H1 (cell line): ENCODE measurements around the gene USP10. TPM values are rescaled to one million over a fixed set of nuclear protein-coding genes. Genes with fewer than 3 reads are reported as not detected.

ENCODE experiments used
- CTCF ChIA-PET: fragments of 300-600 bp; sonication (Branson Sonifier 250); formaldehyde crosslinking; loops from one replicate; lab custom pipeline; 2021; ENCODE audit not compliant: partially characterized antibody; lab: Charles Lee
- POLR2A ChIA-PET: fragments of 300-600 bp; sonication (Branson Sonifier 250); formaldehyde crosslinking; loops from one replicate; lab custom pipeline; 2021; ENCODE audit warnings: inconsistent platforms; ENCODE audit not compliant: partially characterized antibody; lab: Charles Lee
- DNase-seq, 2 experiments: peaks; one replicate each; pipeline versions ENCODE4 v3.0.0 to v3.0.0-alpha.2; 2010 to 2022; ENCODE audit warnings: low spot score in 2 of 2, low read depth in 1 of 2, mixed read lengths in 1 of 2
- FAIRE-seq: peaks from 2 replicates; lab custom pipeline; 2011; peaks lifted over from hg19 to GRCh38; lab: Jason Lieb, UNC
- H2AFZ ChIP-seq: 2 replicates; pipeline ENCODE4 v1.8.1; 2012; ENCODE audit warnings: low read length, inconsistent platforms
- H2AK5ac ChIP-seq: 2 replicates; pipeline ENCODE4 v1.6.1; 2013; ENCODE audit warnings: low read depth, low read length
- H2BK120ac ChIP-seq: replicated peaks from 2 replicates; pipeline ENCODE3; 2013; ENCODE audit warnings: low read depth, low read length, inconsistent platforms
- H2BK12ac ChIP-seq: 2 replicates; pipeline ENCODE4 v1.6.1; 2013; ENCODE audit warnings: low read depth, low read length
- H2BK15ac ChIP-seq: 2 replicates; pipeline ENCODE4 v1.6.1; 2013; ENCODE audit warnings: low read length
- H2BK20ac ChIP-seq: 2 replicates; pipeline ENCODE4 v1.6.1; 2013; ENCODE audit warnings: low read length
- H2BK5ac ChIP-seq: 2 replicates; pipeline ENCODE4 v1.6.1; 2013; ENCODE audit warnings: low read depth, low read length
- H3K14ac ChIP-seq: 2 replicates; pipeline ENCODE4 v1.6.1; 2013; ENCODE audit warnings: inconsistent platforms; ENCODE audit not compliant: insufficient read length
- H3K18ac ChIP-seq: 2 replicates; pipeline ENCODE4 v1.6.1; 2013; ENCODE audit warnings: low read length; ENCODE audit errors: extremely low read depth
- H3K23ac ChIP-seq: 2 replicates; pipeline ENCODE4 v1.6.1; 2013; ENCODE audit warnings: inconsistent platforms; ENCODE audit not compliant: insufficient read length
- H3K23me2 ChIP-seq: 2 replicates; pipeline ENCODE4 v1.6.1; 2013; ENCODE audit warnings: low read depth, low read length
- H3K27ac ChIP-seq: 2 replicates; pipeline ENCODE4 v1.6.1; 2011; ENCODE audit warnings: low read depth, low read length, inconsistent platforms
- H3K27me3 ChIP-seq, 4 experiments: replicated peaks in 1 of 4; 1 replicate in 1 of 4; 2 replicates in 3 of 4; pipeline versions ENCODE4 v1.6.1 to v1.8.1; 2011 to 2013; ENCODE audit warnings: low read length in 3 of 4, mild to moderate bottlenecking in 3 of 4, inconsistent platforms in 2 of 4, mixed read lengths in 2 of 4, moderate library complexity in 1 of 4; ENCODE audit not compliant: control insufficient read depth in 3 of 4, insufficient read depth in 3 of 4; ENCODE audit errors: extremely low read depth in 1 of 4
- H3K36me3 ChIP-seq, 4 experiments: 2 replicates each; pipeline versions ENCODE4 v1.6.1 to v1.8.1; 2011 to 2013; ENCODE audit warnings: mild to moderate bottlenecking in 4 of 4, low read length in 3 of 4, moderate library complexity in 2 of 4, control low read depth in 1 of 4, inconsistent platforms in 1 of 4; ENCODE audit not compliant: insufficient read depth in 4 of 4, control insufficient read depth in 2 of 4
- H3K4ac ChIP-seq: replicated peaks from 2 replicates; pipeline ENCODE3; 2013; ENCODE audit warnings: low read length, low read depth, mixed read lengths, inconsistent platforms; ENCODE audit not compliant: insufficient read length
- H3K4me1 ChIP-seq, 4 experiments: replicated peaks in 1 of 4; 1 replicate in 1 of 4; 2 replicates in 3 of 4; pipeline versions ENCODE4 v1.6.1 to v1.8.1; 2011 to 2013; ENCODE audit warnings: low read length in 3 of 4, inconsistent platforms in 2 of 4, mixed read lengths in 1 of 4; ENCODE audit not compliant: insufficient read depth in 4 of 4, control insufficient read depth in 3 of 4
- H3K4me2 ChIP-seq, 2 experiments: 2 replicates each; pipeline versions ENCODE4 v1.6.1 to v1.8.1; 2011 to 2013; ENCODE audit warnings: low read depth in 2 of 2, low read length in 2 of 2, control low read depth in 1 of 2, inconsistent platforms in 1 of 2, mild to moderate bottlenecking in 1 of 2; ENCODE audit not compliant: insufficient read depth in 1 of 2
- H3K4me3 ChIP-seq, 4 experiments: fragments of 200-600, 300-600 bp in 1 of 4; sonication (generic), shearing (Covaris generic), sonication (Bioruptor Twin) in 1 of 4; 2 replicates each; pipeline versions ENCODE4 v1.5.1 to v1.8.1; 2011 to 2016; ENCODE audit warnings: low read length in 4 of 4, low read depth in 3 of 4, control low read depth in 2 of 4, inconsistent platforms in 2 of 4, mild to moderate bottlenecking in 2 of 4, mixed read lengths in 1 of 4, moderate library complexity in 1 of 4; ENCODE audit not compliant: insufficient read depth in 2 of 4; ENCODE audit errors: extremely low read depth in 1 of 4
- H3K56ac ChIP-seq: replicated peaks from 2 replicates; pipeline ENCODE3; 2013; ENCODE audit warnings: low read depth, mild to moderate bottlenecking, mixed read lengths, low read length, inconsistent platforms; ENCODE audit not compliant: insufficient read length
- H3K79me1 ChIP-seq: 2 replicates; pipeline ENCODE4 v1.6.1; 2013; ENCODE audit warnings: low read depth, low read length, control low read depth
- H3K79me2 ChIP-seq, 2 experiments: 2 replicates each; pipeline versions ENCODE4 v1.6.1 to v1.8.1; 2012 to 2013; ENCODE audit warnings: low read length in 2 of 2, mild to moderate bottlenecking in 2 of 2, inconsistent platforms in 1 of 2; ENCODE audit not compliant: insufficient read depth in 2 of 2, control insufficient read depth in 1 of 2
- H3K9ac ChIP-seq, 4 experiments: replicated peaks in 1 of 4; 1 replicate in 1 of 4; 2 replicates in 3 of 4; pipeline versions ENCODE4 v1.6.1 to v1.8.1; 2011 to 2013; ENCODE audit warnings: low read depth in 3 of 4, low read length in 3 of 4, control low read depth in 2 of 4, mild to moderate bottlenecking in 2 of 4, moderate library complexity in 2 of 4, inconsistent platforms in 1 of 4; ENCODE audit errors: extremely low read depth in 1 of 4
- H3K9me3 ChIP-seq, 2 experiments: 2 replicates each; pipeline versions ENCODE4 v1.6.1 to v1.8.1; 2012 to 2013; ENCODE audit warnings: mild to moderate bottlenecking in 2 of 2, moderate library complexity in 2 of 2, control low read depth in 1 of 2, inconsistent platforms in 1 of 2, low read depth in 1 of 2, low read length in 1 of 2, mixed read lengths in 1 of 2; ENCODE audit not compliant: insufficient read depth in 2 of 2
- H4K20me1 ChIP-seq, 2 experiments: replicated peaks in 1 of 2; 2 replicates each; pipeline versions ENCODE3 to v1.8.1; 2011 to 2013; ENCODE audit warnings: inconsistent platforms in 2 of 2, low read length in 2 of 2, mild to moderate bottlenecking in 1 of 2; ENCODE audit not compliant: insufficient read depth in 2 of 2, control insufficient read depth in 1 of 2
- H4K5ac ChIP-seq: 2 replicates; pipeline ENCODE4 v1.6.1; 2013; ENCODE audit warnings: low read length, low read depth, mixed read lengths, inconsistent platforms; ENCODE audit not compliant: insufficient read length
- H4K8ac ChIP-seq: 2 replicates; pipeline ENCODE4 v1.8.0; 2013; ENCODE audit warnings: mild to moderate bottlenecking, moderate library complexity, low read length, inconsistent platforms; ENCODE audit not compliant: insufficient read depth; ENCODE audit errors: extremely low read depth
- H4K91ac ChIP-seq: replicated peaks from 2 replicates; pipeline ENCODE3; 2013; ENCODE audit warnings: low read length, mixed read lengths, inconsistent platforms; ENCODE audit not compliant: insufficient read length
- BACH1 ChIP-seq: IDR thresholded peaks from 2 replicates; pipeline ENCODE4 v1.6.1; 2012; ENCODE audit warnings: low read length, improper control_type of control experiment
- KDM4A ChIP-seq: IDR thresholded peaks from one replicate; pipeline ENCODE4 v1.7.1; 2012; ENCODE audit warnings: low read depth, mild to moderate bottlenecking, moderate library complexity, low read length, inconsistent platforms; ENCODE audit not compliant: severe bottlenecking
- SIN3A ChIP-seq, 2 experiments: IDR thresholded peaks in 1 of 2; conservative IDR thresholded peaks in 1 of 2; 2 replicates each; pipeline ENCODE4 v1.6.1; 2011 to 2012; ENCODE audit warnings: low read length in 2 of 2, improper control_type of control experiment in 1 of 2, low read depth in 1 of 2, mild to moderate bottlenecking in 1 of 2
- SP1 ChIP-seq: IDR thresholded peaks from 2 replicates; pipeline ENCODE4 v1.6.1; 2011; ENCODE audit warnings: low read depth, low read length
- TAF1 ChIP-seq: IDR thresholded peaks from 2 replicates; pipeline ENCODE4 v1.6.1; 2011; ENCODE audit warnings: mild to moderate bottlenecking, low read depth, low read length
- WGBS, 2 experiments: shearing (Covaris generic) in 1 of 2; methylation state at CpG; one replicate each; pipeline versions ENCODE4 v1.1.6 to v1.1.7; 2013 to 2015; ENCODE audit warnings: low lambda C conversion rate in 2 of 2, mixed read lengths in 2 of 2, inconsistent platforms in 1 of 2, low coverage in 1 of 2, missing lambda C conversion rate in 1 of 2; ENCODE audit not compliant: insufficient replicate concordance in 2 of 2, insufficient coverage in 1 of 2, insufficient read length in 1 of 2; ENCODE audit errors: extremely low coverage in 1 of 2, missing lambda C conversion rate in 1 of 2; 5-methylcytosine and 5-hydroxymethylcytosine counted together
- polyA plus RNA-seq, 7 experiments: library from polyadenylated mRNA; depleted of rRNA in 3 of 7; stranded (reverse) in 5 of 7; unstranded in 2 of 7; fragments of >200 nt in 5 of 7; fragments of 200-250 nt in 2 of 7; gene quantifications; 1 replicate in 5 of 7; 2 replicates in 1 of 7; 4 replicates in 1 of 7; pipeline versions ENCODE4 v1.2.1 to v1.2.3, GENCODE V29; 2011 to 2013; ENCODE audit warnings: missing spikeins in 2 of 7, mixed read lengths in 2 of 7
- total RNA-seq: library from RNA; stranded (reverse); fragmentation: NEBNext Ultra II Directional; extraction: Animal tissue kit (Norgen Biotek cat#: 25700); gene quantifications from 2 replicates; pipeline ENCODE4 v1.2.1, GENCODE V29; 2021

The USP10 gene
- total and polyA plus RNA-seq, 2 of the 8 experiments (the other 6 are each of a cell fraction or from before 2014, with no cell fraction given) = 171 to 195 TPM

DNA sequence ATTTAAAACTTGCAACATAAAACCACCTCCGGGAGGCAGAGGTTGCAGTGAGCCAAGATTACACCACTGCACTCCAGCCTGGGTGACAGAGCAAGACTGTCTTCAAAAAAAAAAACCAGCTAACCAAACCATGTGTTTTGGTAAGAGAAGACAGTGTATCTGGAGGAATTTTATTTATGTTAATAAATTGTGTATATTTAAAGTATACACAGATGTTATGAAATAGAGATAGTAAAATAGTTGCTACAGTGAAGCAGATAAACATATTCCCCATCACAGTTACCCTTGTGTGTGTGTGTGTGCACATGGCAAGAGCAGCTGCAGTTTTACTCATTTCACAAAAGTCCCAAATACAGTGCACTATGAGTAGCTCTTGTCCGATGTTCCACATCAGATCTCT is 65.2 kb downstream of the USP10 start:
- no peak overlapping the region for H3K27ac ChIP-seq
- no peak overlapping the region for H3K14ac ChIP-seq
- peaks cover 14 to 80% (median 66%) of the 10 kb centered on the region in 4 experiments; a peak in 7 of 8 replicates for H3K36me3 ChIP-seq
- H2BK20ac ChIP-seq = no peak overlapping the region
- H3K4ac ChIP-seq = no peak overlapping the region
- no peaks in the 10 kb centered on the region for H3K23me2 ChIP-seq
- no peak overlapping the region for H2BK120ac ChIP-seq
- no peak overlapping the region for H3K56ac ChIP-seq
- H3K79me2 ChIP-seq = peaks cover 0 to 44% of the 10 kb centered on the region in 2 experiments; a peak in 2 of 4 replicates
- H2BK15ac ChIP-seq = no peak overlapping the region
- H3K23ac ChIP-seq = no peak overlapping the region
- H2BK5ac ChIP-seq = no peak overlapping the region
- WGBS, 2 experiments = 88% methylated on average over 2 of the region's 2 CpGs; no CpG with 5 or more reads in 1 of the 2 experiments
- H4K91ac ChIP-seq = no peak overlapping the region
- TF ChIP-seq KDM4A = no peak
- no peak for TF ChIP-seq BACH1
- no peak for TF ChIP-seq SP1
- TF ChIP-seq TAF1 = no peak
- no peak for TF ChIP-seq SIN3A (conservative IDR thresholded peaks at IDR 0.05 in 1 of 2, IDR thresholded peaks at IDR 0.05 in 1 of 2; ENCODE audit: low read depth in 1 of 2, low read length in 2 of 2)
- no peaks in the 10 kb centered on the region for H3K4me1 ChIP-seq
- peaks cover 6 to 21% of the 10 kb centered on the region in 2 experiments for H4K20me1 ChIP-seq
- H2AFZ ChIP-seq = no peak overlapping the region
- H4K5ac ChIP-seq = no peak overlapping the region
- FAIRE-seq = no peak
- H2AK5ac ChIP-seq = no peak overlapping the region
- DNase-seq = no peak
- H3K9ac ChIP-seq = no peak overlapping the region
- POLR2A ChIA-PET = no interaction called here
- H3K27me3 ChIP-seq = no peaks in the 10 kb centered on the region
- no peak overlapping the region for H2BK12ac ChIP-seq
- peaks cover 4% of the 10 kb centered on the region for H3K79me1 ChIP-seq
- no peak overlapping the region for H3K4me3 ChIP-seq
- CTCF ChIA-PET = interaction anchor here (2.1 to 3.8 kb wide), 2 partner anchors 11 to 26 kb away, joined by 7 to 27 read pairs; no protein-coding TSS in a partner anchor
- no peak overlapping the region for H4K8ac ChIP-seq
- H3K18ac ChIP-seq = no peak overlapping the region
- no peak overlapping the region for H3K4me2 ChIP-seq
- no peaks in the 10 kb centered on the region for H3K9me3 ChIP-seq
